HG03097 (cell line): ENCODE results near the gene CDC73.
"Not testable (repeated sequence)": the region's sequence is repeated elsewhere in the genome, so short reads cannot be mapped to it uniquely, and the experiment has no call there.

Experiments used
- ATAC-seq: cut with Tn5 transposase; IDR thresholded peaks from one replicate; pipeline ENCODE4 v1.9.1; 2021; ENCODE audit not compliant: unreplicated experiment, low FRiP score

Gene CDC73

GRCh38 chr1:193157360-193157759, 35.5 kb downstream of the CDC73 start:
- no peak for ATAC-seq

DNA sequence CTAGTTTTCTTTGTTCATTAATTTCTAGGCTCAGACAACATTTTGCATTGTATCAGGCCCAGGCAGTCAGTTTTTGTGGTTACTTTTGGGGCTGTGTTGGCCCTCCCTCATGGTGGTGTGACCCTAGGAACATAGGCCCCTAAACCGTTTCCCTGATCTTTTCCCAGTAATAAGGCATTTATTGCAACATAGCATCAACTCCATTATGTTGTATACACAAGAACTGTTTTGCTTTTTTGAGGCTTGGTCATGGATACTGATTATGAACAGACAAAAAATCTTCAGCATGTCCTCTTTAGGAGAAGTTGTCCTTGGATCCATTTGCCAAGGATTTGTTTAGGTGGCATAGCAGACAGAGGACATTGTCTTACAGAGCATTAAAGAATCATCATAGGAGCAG, 54.3 kb downstream of the CDC73 start:
- no peak for ATAC-seq

- no peak for ATAC-seq
Measured at GRCh38 chr1:193176788-193177187, 55.0 kb downstream of the CDC73 start.

GRCh38 chr1:193179094-193179493, 57.3 kb downstream of the CDC73 start:
- no peak for ATAC-seq

- ATAC-seq = no peak
Measured at GRCh38 chr1:193181536-193181935, 59.7 kb downstream of the CDC73 start.

DNA sequence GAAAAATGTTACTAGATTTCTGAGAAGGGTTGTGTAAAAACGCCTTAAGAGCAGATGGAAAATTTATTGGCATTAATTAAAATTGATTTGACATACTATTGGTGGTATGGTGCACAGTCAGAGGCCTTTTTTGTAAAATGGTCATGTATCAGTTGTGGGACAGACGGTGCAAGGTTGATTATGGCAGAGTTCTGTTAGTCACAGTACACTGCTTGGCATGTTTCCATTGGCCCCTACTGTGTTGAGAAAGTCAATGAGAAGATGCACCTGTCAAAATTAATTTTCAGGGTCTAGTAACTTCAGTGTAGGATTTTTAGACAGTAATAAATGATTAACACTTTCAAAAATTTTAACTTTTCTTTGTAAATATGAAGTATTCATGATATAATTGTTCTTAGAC, 60.2 kb downstream of the CDC73 start:
- ATAC-seq = no peak

DNA sequence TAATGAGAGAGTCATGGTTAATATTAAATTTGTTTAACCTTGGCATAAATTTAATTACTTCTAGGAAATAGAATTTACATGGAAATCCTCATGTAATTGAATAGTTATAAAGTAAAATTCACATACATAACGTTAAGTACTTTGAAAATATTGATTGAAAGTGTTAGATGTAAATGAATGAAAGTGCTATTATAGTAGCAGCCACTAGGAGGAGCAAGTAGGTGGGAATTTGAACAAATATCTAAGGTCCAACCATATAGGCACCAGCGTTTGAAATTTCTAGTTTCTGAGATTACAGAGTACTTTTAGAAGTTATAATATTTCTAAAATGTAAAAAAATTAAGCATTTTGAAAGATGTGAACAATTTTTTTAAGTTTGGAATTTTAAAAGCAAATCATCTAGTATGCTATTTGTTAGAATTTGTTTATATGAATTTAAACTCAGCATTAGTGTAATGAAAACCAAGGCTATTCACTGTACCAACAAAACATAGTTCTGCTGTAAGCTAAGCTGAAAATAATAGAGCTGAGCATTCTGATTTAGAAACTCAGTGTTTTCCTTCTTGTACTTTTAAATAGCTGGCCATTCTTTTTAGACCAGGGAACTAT, 61.3 kb downstream of the CDC73 start:
- ATAC-seq = no peak

GRCh38 chr1:193184776-193185175, 62.9 kb downstream of the CDC73 start:
- no peak for ATAC-seq

DNA sequence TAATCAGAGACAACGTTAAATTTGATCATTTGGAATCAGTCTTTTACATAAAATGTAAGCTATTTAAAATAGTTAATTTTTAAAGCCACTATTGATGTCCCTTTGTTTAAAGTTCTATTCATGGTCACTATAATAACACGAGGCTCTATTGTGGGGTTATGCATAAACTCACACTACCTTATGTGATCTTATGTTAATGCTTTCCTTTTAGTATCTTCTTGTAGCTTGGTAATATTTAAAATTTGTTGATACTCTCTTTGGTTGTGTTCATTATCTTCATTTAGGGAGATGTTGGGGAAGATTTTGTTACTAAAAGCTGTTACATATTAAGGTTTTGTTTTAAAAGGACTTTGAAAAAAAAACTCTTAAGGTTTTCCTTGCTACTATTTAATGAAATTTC, 63.4 kb downstream of the CDC73 start:
- ATAC-seq = no peak

DNA sequence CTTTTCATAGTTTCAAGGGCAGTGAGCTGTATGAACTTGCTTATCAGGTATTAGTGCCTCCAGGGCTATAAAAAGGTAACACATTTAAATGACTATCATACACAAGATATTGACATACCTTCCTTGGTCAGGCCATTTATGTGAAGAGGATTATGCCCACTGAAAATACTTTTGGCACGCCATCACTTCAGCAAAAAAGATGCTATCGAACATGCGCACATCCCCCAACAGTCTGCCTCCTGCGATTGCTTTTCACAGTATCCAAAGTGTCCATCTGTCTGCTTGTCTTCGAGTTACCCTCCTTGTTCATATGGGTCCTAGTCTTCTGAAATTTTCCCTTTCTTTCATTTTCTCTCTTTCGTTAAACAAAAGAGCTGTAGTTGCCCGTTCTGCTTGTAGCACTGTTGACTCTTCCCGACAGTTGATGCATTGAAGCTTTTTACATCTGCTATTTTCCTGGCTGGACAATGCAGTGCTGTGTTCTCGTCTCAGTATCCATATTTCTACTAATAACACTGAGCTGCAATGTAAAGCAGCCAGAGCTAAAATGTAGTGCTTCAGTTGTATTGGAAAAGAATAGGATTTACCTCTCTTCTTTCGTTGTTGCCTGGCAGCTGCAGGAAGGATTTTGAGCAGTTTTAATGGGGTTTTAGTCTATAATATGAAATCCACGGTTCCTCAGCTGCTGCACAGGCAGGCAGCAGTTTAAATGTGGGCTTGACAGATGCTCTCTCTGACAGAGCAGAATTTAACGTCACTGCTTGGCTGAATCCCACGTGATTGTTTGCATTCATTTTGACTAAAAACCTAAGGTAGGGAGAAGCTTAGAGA, 64.3 kb downstream of the CDC73 start, which contains the start of gene B3GALT2:
TSS of gene B3GALT2 (minus strand) at position 713 of the 831 bp plus-strand sequence. CDS start 5,051 bp downstream, outside the sequence.
- no peak for ATAC-seq

GRCh38 chr1:193187114-193187513, 65.3 kb downstream of the CDC73 start:
- no peak for ATAC-seq

DNA sequence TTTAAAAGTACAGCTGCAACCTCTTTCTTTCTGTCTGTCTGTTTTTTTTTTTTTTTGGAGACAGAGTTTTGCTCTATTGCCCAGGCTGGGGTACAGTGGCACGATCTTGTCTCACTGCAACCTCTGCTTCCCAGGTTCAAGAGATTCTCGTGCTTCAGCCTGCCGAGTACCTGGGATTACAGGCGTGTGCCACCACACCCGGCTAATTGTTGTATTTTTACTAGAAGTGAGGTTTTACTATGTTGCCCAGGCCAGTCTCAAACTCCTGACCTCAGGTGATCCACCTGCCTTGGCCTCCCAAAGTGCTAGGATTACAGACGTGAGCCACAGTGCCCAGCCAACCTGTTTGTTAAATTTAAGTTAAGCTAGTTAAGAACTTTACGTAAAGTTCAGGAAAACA, 67.1 kb downstream of the CDC73 start:
- not testable (repeated sequence) for ATAC-seq

- no peak for ATAC-seq
Measured at GRCh38 chr1:193189442-193190095, 67.7 kb downstream of the CDC73 start.

DNA sequence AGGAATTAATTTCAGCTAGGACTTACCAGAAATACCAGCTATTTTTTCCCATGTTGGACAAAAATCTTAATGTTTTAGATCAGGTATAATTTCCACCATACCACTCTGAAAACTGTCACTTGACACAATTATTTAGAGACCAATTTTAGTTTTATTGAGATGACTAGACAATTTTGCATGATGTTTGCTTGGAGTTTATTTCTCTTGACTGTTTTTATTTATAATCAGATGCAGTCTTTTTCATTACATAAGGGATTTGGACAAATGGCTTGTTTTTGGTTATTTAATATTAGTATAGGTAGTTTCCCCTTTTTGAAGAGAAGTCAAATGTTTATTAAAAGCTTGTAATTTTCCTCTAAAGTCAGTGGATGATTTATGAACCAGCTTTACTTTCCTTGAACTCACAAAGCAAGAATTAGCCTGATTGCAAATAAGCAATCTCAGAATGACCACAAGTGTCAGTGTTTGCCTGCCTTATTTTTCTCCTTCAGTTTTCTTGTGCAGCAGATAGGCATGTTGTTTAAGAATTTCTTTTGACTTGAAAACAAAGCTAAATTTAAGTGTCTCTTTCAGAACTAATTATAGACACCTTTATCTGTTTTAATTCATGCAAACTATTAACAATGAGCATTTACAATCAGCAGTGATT, 68.4 kb downstream of the CDC73 start:
- ATAC-seq = no peak

DNA sequence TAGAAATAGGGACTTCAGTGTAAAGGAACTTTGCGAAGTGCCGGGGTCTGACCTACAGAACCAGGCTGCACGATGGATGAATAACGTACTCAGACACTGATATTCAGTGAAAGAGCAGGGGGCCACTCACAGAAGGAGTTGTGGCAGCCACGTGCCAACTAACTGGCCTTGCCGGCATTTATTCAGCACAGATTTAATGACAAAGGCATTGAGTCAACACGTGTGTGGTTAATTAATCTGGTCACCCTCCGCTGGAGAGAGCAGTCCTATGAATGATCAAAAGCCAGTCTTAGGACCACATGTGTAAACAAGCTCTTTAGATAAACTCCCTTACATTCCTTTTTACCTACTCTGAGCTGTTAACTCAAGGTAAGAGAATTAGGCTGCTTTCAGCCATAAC, 70.8 kb downstream of the CDC73 start:
- ATAC-seq = no peak

GRCh38 chr1:193199940-193200339, 78.1 kb downstream of the CDC73 start:
- no peak for ATAC-seq

DNA sequence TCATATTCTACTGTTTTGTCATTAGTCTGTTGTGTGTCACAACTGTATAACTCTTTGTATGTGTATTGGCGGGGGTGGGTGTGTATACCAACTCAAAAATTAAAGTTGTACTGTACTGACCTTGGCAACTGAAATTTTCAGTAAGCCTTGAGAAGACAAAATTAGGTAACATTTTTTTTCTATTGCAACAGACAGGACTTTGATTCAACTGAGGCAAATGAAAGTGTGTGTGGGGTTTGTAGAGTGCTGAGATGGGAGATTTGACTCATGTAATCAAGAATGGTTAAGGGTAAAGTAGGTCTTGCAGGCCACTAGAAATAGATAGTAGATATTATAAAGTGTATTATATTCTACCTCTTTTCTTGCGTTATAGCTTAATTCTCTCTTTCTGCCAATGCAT, 79.2 kb downstream of the CDC73 start:
- no peak for ATAC-seq

- ATAC-seq = no peak
Measured at GRCh38 chr1:193210996-193211395, 89.2 kb downstream of the CDC73 start.

GRCh38 chr1:193211539-193211938, 89.7 kb downstream of the CDC73 start:
- peak; percentile 72 for ATAC-seq

DNA sequence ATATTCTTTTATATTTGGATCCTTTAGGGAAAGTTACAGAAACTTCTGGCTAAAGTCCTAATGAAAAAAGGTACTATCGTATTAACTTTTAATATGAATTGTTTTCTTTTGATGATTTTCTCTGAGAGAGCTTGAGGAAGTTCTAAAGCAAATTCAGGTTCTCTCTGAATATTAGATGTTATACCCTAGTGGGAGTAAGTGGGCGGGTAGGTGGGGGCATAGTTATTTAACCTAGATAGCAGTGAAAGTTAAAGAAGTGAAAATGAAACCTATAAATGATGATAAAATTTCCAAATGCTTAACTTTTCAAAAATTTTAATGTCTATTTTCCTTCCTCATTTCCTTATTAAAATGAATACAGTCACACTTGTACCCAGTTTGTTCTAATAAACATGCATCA, 90.8 kb downstream of the CDC73 start:
- no peak for ATAC-seq

DNA sequence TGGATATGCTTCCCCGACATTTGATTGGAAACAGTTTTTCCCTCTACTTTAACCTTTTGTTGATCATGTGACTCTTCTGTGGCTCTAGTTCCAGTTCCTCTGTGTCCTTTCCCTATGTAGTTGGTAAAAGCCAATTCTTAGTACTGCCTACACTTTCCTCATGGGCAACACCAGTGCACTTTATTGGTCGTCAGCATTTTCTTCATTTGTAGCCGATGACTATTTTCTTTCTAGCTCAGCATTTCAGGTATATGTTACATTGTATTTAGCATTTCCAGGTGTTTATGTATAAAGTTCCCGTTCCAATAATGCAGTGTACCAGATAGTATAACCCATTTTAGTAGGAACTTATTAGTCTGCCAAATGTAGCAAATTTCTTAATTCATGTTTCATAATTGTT, 92.2 kb downstream of the CDC73 start:
- ATAC-seq = no peak
